ENCODE results near the gene ABCG1. TPM values are rescaled to one million over a fixed set of nuclear protein-coding genes. Genes with fewer than 3 reads are reported as not detected.

The ABCG1 gene
- total RNA-seq, 1 donor from 2014 or later = 37.8 TPM

DNA sequence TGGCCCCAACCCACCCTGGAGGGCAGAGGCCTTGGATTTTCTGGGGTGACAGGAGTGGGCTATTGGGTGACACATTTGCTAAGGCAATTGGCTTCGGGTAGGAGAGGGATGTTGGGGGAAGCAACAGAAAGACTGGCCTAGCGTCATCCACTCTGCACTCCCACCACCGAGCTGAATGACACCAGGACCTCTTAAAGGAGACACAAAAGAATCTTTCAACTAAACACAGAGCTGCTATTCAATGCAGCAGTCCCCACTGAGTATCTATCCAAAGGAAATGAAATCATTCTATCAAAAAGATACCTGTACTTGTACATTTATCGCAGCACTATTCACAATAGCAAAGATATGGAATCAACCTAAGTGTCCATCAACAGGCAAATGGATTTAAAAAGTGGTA is 125.7 kb downstream of the ABCG1 start:
- no peak for DNase-seq (ENCODE audit: low read depth, low spot score)

DNA sequence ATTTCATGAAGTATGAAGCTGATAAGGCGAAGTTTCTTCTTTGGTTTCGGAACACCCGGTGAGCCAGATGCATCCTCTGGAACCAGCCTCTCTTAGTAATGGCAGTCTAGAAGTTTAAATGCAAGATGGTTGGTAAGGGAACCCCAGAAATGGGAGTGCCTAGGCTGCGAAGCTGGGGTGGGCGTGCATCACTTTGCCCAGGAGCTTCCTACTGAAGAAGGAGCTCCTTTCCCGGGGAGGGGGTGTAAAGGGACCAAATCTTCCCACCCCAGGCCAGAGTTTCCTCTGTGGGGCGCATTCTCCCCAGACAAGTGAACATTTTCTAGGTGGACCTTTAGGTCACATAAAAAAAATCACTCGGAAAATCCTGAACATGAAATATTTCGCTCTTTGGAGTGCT is 127.5 kb downstream of the ABCG1 start:
- no peak for DNase-seq (ENCODE audit: low read depth, low spot score)

Other genes with a start within 250 kb of the ABCG1 start
- gene ZBTB21, start 208.8 kb upstream of the ABCG1 start, total RNA-seq = 5.0 and 6.1 TPM in 2 replicates
- not detected in 2 replicates for gene UMODL1, start 147.8 kb upstream of the ABCG1 start, total RNA-seq
- gene TFF3, start 96.3 kb downstream of the ABCG1 start, total RNA-seq = not detected in 2 replicates
- gene TFF2, start 131.9 kb downstream of the ABCG1 start, total RNA-seq = not detected in 2 replicates
- gene TFF1, start 147.4 kb downstream of the ABCG1 start, total RNA-seq = not detected in 2 replicates
- gene TMPRSS3, start 176.9 kb downstream of the ABCG1 start, total RNA-seq = not detected in 2 replicates
- gene UBASH3A, start 184.8 kb downstream of the ABCG1 start, total RNA-seq = not detected in 2 replicates